A549 (cell line): ENCODE results near the gene HNF1B. TPM values are rescaled to one million over a fixed set of nuclear protein-coding genes. Genes with fewer than 3 reads are reported as not detected.
A peak's percentile ranks its signal among the peaks of the same experiment; 100 is the strongest.
"Not testable (repeated sequence)": the region's sequence is repeated elsewhere in the genome, so short reads cannot be mapped to it uniquely, and the experiment has no call there.

Source experiments
- ATAC-seq, 2 experiments: fragments of 200-7000 bp in 1 of 2; fragments of >200 bp in 1 of 2; cut with Nextera tagmentation in 1 of 2; cut with Tn5 transposase in 1 of 2; 3 replicates each; pipeline versions ENCODE4 v1.8.0 to v1.9.1; 2018 to 2020; ENCODE audit warnings: mild to moderate bottlenecking in 1 of 2, moderate library complexity in 1 of 2
- CTCF ChIA-PET: fragments of 300-600 bp; sonication (Branson Sonifier 250); formaldehyde crosslinking; extraction: SDS; loops from one replicate; lab custom pipeline; 2021; ENCODE audit warnings: antibody characterized with exemption, inconsistent platforms; lab: Yijun Ruan, JAX
- POLR2A ChIA-PET: fragments of 350-600 bp; formaldehyde crosslinking; extraction: SDS; loops from one replicate; lab custom pipeline; 2021; ENCODE audit warnings: antibody characterized with exemption, inconsistent platforms; lab: Yijun Ruan, JAX
- DNase-seq, 2 experiments: peaks; one replicate each; pipeline versions ENCODE4 v3.0.0 to v3.0.0-alpha.2; 2011 to 2016; ENCODE audit warnings: low read depth in 1 of 2, low spot score in 1 of 2
- FAIRE-seq: peaks from 2 replicates; lab custom pipeline; 2011; peaks lifted over from hg19 to GRCh38; lab: Jason Lieb, UNC
- H3K27ac ChIP-seq, 2 experiments: fragments of >200 bp; sonication (Bioruptor Twin); formaldehyde crosslinking; 3 replicates each; pipeline ENCODE4 v1.5.1; 2016 to 2017
- H3K4me1 ChIP-seq: fragments of >200 bp; sonication (Bioruptor Twin); formaldehyde crosslinking; 3 replicates; pipeline ENCODE4 v1.6.1; 2016
- H3K4me2 ChIP-seq: fragments of >200 bp; sonication (Bioruptor Twin); formaldehyde crosslinking; 3 replicates; pipeline ENCODE4 v1.6.1; 2016
- H3K4me3 ChIP-seq: fragments of >200 bp; sonication (Bioruptor Twin); formaldehyde crosslinking; 3 replicates; pipeline ENCODE4 v1.5.1; 2016
- H3K9me3 ChIP-seq: fragments of >200 bp; sonication (Bioruptor Twin); formaldehyde crosslinking; 3 replicates; pipeline ENCODE4 v1.6.1; 2016
- CHD2 ChIP-seq: fragments of 150-350 bp; IDR thresholded peaks from 2 replicates; pipeline ENCODE4 v1.6.1; 2014; ENCODE audit warnings: low read length; ENCODE audit not compliant: partially characterized antibody
- EHF ChIP-seq: fragments of 250-450 bp; sonication (Bioruptor Pico); IDR thresholded peaks from 2 replicates; pipeline ENCODE4 v1.5.0; 2020; ENCODE audit warnings: mild to moderate bottlenecking
- ESRRA ChIP-seq: fragments of 150-350 bp; IDR thresholded peaks from 2 replicates; pipeline ENCODE4 v1.6.1; 2014; ENCODE audit warnings: mild to moderate bottlenecking, low read length, borderline replicate concordance
- HOXA7 ChIP-seq: fragments of 250-450 bp; sonication (Bioruptor Pico); IDR thresholded peaks from 2 replicates; pipeline ENCODE4 v1.5.0; 2020; ENCODE audit warnings: mild to moderate bottlenecking, moderate library complexity
- MAFK ChIP-seq: fragments of 450-650 bp; IDR thresholded peaks from 2 replicates; pipeline ENCODE4 v1.6.1; 2014; ENCODE audit not compliant: partially characterized antibody
- MAZ ChIP-seq: fragments of 150-350 bp; IDR thresholded peaks from 2 replicates; pipeline ENCODE4 v1.6.1; 2014; ENCODE audit warnings: antibody characterized with exemption, low read depth, low read length, borderline replicate concordance
- NFE2L2 ChIP-seq: fragments of 150-350 bp; conservative IDR thresholded peaks from 2 replicates; pipeline ENCODE4 v1.6.1; 2014; ENCODE audit warnings: low read length
- NPAS2 ChIP-seq: fragments of 250-450 bp; sonication (Bioruptor Pico); IDR thresholded peaks from 2 replicates; pipeline ENCODE4 v1.8.0; 2022; ENCODE audit warnings: mild to moderate bottlenecking, moderate library complexity, borderline replicate concordance
- NR3C1 ChIP-seq: fragments of >200 bp; sonication (Bioruptor Twin); formaldehyde crosslinking; IDR thresholded peaks from 3 replicates; pipeline ENCODE4 v1.6.1; 2017
- POLR2AphosphoS2 ChIP-seq: conservative IDR thresholded peaks from 2 replicates; pipeline ENCODE4 v1.6.1; 2012; ENCODE audit warnings: low read length, improper control_type of control experiment, inconsistent platforms
- RFX5 ChIP-seq: fragments of 450-650 bp; IDR thresholded peaks from 2 replicates; pipeline ENCODE4 v1.7.1; 2014; ENCODE audit warnings: antibody characterized with exemption, mild to moderate bottlenecking, moderate library complexity
- ZNF302 ChIP-seq: fragments of 250-450 bp; sonication (Bioruptor Pico); IDR thresholded peaks from 2 replicates; pipeline ENCODE4 v1.9.0; 2021; ENCODE audit warnings: inconsistent platforms, mild to moderate bottlenecking, moderate library complexity
- WGBS: methylation state at CpG from one replicate; pipeline ENCODE4 v1.1.6; 2017; ENCODE audit errors: missing lambda C conversion rate; 5-methylcytosine and 5-hydroxymethylcytosine counted together
- polyA plus RNA-seq, 4 experiments: library from polyadenylated mRNA; depleted of rRNA in 3 of 4; stranded (reverse); fragments of >200 nt; fragmentation: RNase III in 1 of 4; extraction: RNeasy Plus Mini Kit Qiagen cat#74134 plus additional on column Dnase treatment in 1 of 4; gene quantifications; 2 replicates in 3 of 4; 3 replicates in 1 of 4; pipeline ENCODE4 v1.2.3, GENCODE V29; 2011 to 2017
- TF ChIP-seq, protein P1 (sequence below): IDR thresholded peaks from 2 replicates; pipeline ENCODE4 v1.6.1; 2012
- TF ChIP-seq, protein P2 (sequence below): fragments of 150-350 bp; IDR thresholded peaks from 2 replicates; pipeline ENCODE4 v1.6.1; 2014; ENCODE audit warnings: low read depth, mild to moderate bottlenecking, low read length
- TF ChIP-seq, protein P3 (sequence below): IDR thresholded peaks from 2 replicates; pipeline ENCODE4 v1.6.1; 2012; ENCODE audit warnings: low read depth, borderline replicate concordance

The HNF1B gene
- polyA plus RNA-seq, 2 of the 4 experiments (the other 2 are of a cell fraction): 13.3 to 21.3 TPM

- CTCF ChIA-PET: interaction anchor here (1.2 to 2.5 kb wide), 4 partner anchors 33 to 133 kb away, joined by 3 to 10 read pairs (median 4); partner anchors contain the start of gene HNF1B
- no peak for FAIRE-seq
- no peaks in the 10 kb centered on the region for H3K9me3 ChIP-seq
- WGBS: 64% methylated on average over 9 of the region's 9 CpGs
- no peak for DNase-seq
- no peak overlapping the region for H3K4me3 ChIP-seq
- no peak overlapping the region for H3K4me2 ChIP-seq
- TF ChIP-seq, protein P1, sequence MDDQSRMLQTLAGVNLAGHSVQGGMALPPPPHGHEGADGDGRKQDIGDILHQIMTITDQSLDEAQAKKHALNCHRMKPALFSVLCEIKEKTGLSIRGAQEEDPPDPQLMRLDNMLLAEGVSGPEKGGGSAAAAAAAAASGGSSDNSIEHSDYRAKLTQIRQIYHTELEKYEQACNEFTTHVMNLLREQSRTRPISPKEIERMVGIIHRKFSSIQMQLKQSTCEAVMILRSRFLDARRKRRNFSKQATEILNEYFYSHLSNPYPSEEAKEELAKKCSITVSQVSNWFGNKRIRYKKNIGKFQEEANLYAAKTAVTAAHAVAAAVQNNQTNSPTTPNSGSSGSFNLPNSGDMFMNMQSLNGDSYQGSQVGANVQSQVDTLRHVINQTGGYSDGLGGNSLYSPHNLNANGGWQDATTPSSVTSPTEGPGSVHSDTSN: no peak
- TF ChIP-seq ESRRA (no peak), POLR2AphosphoS2 (no peak)
- H3K4me1 ChIP-seq: peaks cover 7% of the 10 kb centered on the region; the same call in 2 of the 3 replicates
- no peak for ATAC-seq
- no peak overlapping the region for H3K27ac ChIP-seq
- POLR2A ChIA-PET: no interaction called here
Observed at GRCh38 chr17:37683454-37683984, 61.3 kb downstream of the HNF1B start.

DNA sequence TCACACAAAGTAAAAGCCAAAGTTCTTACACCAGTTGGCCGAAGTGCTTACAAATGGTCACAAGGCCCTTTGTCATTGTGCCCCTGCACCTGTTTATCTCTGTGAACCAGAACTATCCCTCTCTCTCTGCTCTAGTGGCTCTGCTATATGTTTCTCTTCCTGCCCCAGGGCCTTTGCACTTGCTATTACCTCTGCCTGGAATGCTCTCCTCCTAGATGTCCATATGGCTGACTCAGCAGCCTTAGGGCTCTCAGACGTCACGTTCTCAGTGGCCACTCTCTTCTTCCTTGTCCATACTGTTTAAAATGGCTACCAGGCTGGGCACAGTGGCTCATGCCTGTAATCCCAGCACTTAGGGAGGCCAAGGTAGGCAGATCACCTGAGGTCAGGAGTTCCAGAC lies 62.9 kb downstream of the HNF1B start:
- DNase-seq (no peak), FAIRE-seq (no peak), ATAC-seq (no peak)
- WGBS: 90% methylated on average over 3 of the region's 3 CpGs
- Histone ChIP-seq H3K4me3 (no peak overlapping the region), H3K27ac (no peak overlapping the region), H3K4me2 (no peak overlapping the region), H3K9me3 (no peaks in the 10 kb centered on the region), H3K4me1 (peaks cover 7% of the 10 kb centered on the region; the same call in 2 of the 3 replicates)
- TF ChIP-seq RFX5 (no peak), MAFK (peak; percentile 67)
- CTCF ChIA-PET: interaction anchor here (0.8 to 1.7 kb wide), 4 partner anchors 10 to 114 kb away, joined by 3 to 5 read pairs (median 3); no protein-coding TSS in a partner anchor
- POLR2A ChIA-PET: no interaction called here

DNA sequence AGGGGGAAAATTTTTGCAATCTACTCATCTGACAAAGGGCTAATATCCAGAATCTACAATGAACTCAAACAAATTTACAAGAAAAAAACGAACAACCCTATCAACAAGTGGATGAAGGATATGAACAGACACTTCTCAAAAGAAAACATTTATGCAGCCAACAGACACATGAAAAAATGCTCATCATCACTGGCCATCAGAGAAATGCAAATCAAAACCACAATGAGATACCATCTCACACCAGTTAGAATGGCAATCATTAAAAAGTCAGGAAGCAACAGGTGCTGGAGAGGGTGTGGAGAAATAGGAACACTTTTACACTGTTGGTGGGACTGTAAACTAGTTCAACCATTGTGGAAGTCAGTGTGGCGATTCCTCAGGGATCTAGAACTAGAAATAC lies 64.9 kb downstream of the HNF1B start:
- WGBS: 74% methylated on average over 2 of the region's 2 CpGs

GRCh38 chr17:37678036-37678435 lies 66.8 kb downstream of the HNF1B start:
- no peak for ATAC-seq
- TF ChIP-seq MAFK: no peak
- Histone ChIP-seq H3K9me3 (no peaks in the 10 kb centered on the region), H3K4me1 (no peaks in the 10 kb centered on the region), H3K4me3 (no peak overlapping the region), H3K27ac (no peak overlapping the region), H3K4me2 (no peak overlapping the region)
- 85% methylated on average over 1 of the region's 1 CpG for WGBS
- ChIA-PET POLR2A (no interaction called here), CTCF (interaction anchor here (1.9 kb wide), 1 partner anchor 28 kb away, joined by 6 read pairs; no protein-coding TSS in a partner anchor)
- no peak for DNase-seq
- no peak for FAIRE-seq

More for the DNA sequence above, 64.9 kb downstream of the HNF1B start:
- DNase-seq, H3K4me2 ChIP-seq, ATAC-seq, H3K9me3 ChIP-seq, CTCF ChIA-PET, H3K27ac ChIP-seq, H3K4me1 ChIP-seq, POLR2A ChIA-PET, H3K4me3 ChIP-seq, FAIRE-seq: not testable (repeated sequence)

- no peak for FAIRE-seq
- H3K4me1 ChIP-seq: peaks cover 7% of the 10 kb centered on the region
- H3K4me2 ChIP-seq: no peak overlapping the region
- TF ChIP-seq NR3C1 (no peak), POLR2AphosphoS2 (no peak), NFE2L2 (no peak), HOXA7 (CRISPR knock-in tag) (no peak), NPAS2 (CRISPR knock-in tag) (no peak), MAZ (no peak), ZNF302 (no peak), EHF (CRISPR knock-in tag) (no peak), CHD2 (no peak)
- TF ChIP-seq, protein P2, sequence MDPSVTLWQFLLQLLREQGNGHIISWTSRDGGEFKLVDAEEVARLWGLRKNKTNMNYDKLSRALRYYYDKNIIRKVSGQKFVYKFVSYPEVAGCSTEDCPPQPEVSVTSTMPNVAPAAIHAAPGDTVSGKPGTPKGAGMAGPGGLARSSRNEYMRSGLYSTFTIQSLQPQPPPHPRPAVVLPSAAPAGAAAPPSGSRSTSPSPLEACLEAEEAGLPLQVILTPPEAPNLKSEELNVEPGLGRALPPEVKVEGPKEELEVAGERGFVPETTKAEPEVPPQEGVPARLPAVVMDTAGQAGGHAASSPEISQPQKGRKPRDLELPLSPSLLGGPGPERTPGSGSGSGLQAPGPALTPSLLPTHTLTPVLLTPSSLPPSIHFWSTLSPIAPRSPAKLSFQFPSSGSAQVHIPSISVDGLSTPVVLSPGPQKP: no peak
- TF ChIP-seq, protein P3, sequence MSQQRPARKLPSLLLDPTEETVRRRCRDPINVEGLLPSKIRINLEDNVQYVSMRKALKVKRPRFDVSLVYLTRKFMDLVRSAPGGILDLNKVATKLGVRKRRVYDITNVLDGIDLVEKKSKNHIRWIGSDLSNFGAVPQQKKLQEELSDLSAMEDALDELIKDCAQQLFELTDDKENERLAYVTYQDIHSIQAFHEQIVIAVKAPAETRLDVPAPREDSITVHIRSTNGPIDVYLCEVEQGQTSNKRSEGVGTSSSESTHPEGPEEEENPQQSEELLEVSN: no peak
- ChIA-PET POLR2A (no interaction called here), CTCF (interaction anchor here (1.9 kb wide), 1 partner anchor 27 kb away, joined by 6 read pairs; no protein-coding TSS in a partner anchor)
- ATAC-seq: no peak
- no peaks in the 10 kb centered on the region for H3K9me3 ChIP-seq
- H3K4me3 ChIP-seq: no peak overlapping the region
- 82% methylated on average over 1 of the region's 1 CpG for WGBS
- no peak overlapping the region for H3K27ac ChIP-seq
- no peak for DNase-seq
Observed at GRCh38 chr17:37677021-37677420, 67.8 kb downstream of the HNF1B start.
